Astrocyte (in vitro differentiated cells and primary cell): ENCODE data around the gene BACH2.

Source experiments
- CTCF ChIP-seq: IDR thresholded peaks from 2 replicates; pipeline ENCODE4 v1.5.1; 2011; ENCODE audit warnings: low read depth, mild to moderate bottlenecking, inconsistent platforms, low read length, moderate library complexity; ENCODE audit not compliant: insufficient read depth
- EZH2 ChIP-seq: IDR thresholded peaks from 2 replicates; pipeline ENCODE4 v1.6.1; 2012; ENCODE audit warnings: mild to moderate bottlenecking, low read length, inconsistent platforms; ENCODE audit not compliant: insufficient read depth

- no peak for TF ChIP-seq CTCF
- no peak for TF ChIP-seq EZH2
These were observed 275.9 kb downstream of the BACH2 start for GRCh38 chr6:90020746-90021145.
